ENCODE data around the gene CRBN. TPM values are rescaled to one million over a fixed set of nuclear protein-coding genes. Genes with fewer than 3 reads are reported as not detected.

The CRBN gene
- total RNA-seq, 2 experiments from 2014 or later = 144 to 148 TPM

- ATAC-seq (ENCODE audit: poor library complexity) (no peak), DNase-seq (no peak)
- Histone ChIP-seq H3K27ac (ENCODE audit: low read depth in 1 of 2, low read length in 2 of 2) (no peak overlapping the region), H3K4me1 (ENCODE audit: insufficient read depth, low read length) (peaks cover 9% of the 10 kb centered on the region), H3K9me3 (ENCODE audit: control insufficient read depth in 1 of 2, insufficient read depth in 1 of 2, low read length in 2 of 2) (no peaks in the 10 kb centered on the region), H3K36me3 (ENCODE audit: insufficient read depth, low read length) (no peaks in the 10 kb centered on the region), H3K4me3 (ENCODE audit: low read length) (no peak overlapping the region), H3K27me3 (ENCODE audit: control insufficient read depth in 1 of 2, insufficient read depth in 2 of 2, low read length in 2 of 2) (no peaks in the 10 kb centered on the region)
- intact Hi-C loops (cut with DNase I, micrococcal nuclease) = no loop called here
- ChIA-PET POLR2A (no interaction called here), CTCF (no interaction called here)
- Mint-ChIP-seq H3K4me3 (no peak overlapping the region), H3K27me3 (peaks cover 15% of the 10 kb centered on the region), H3K36me3 (ENCODE audit: low read depth) (no peaks in the 10 kb centered on the region), H3K27ac (no peak overlapping the region), H3K9me3 (no peaks in the 10 kb centered on the region), H3K4me1 (ENCODE audit: low read depth) (peaks cover 16% of the 10 kb centered on the region)
- TF ChIP-seq CTCF (IDR thresholded peaks at IDR 0.05) = no peak
These were observed 72.3 kb downstream of the CRBN start for GRCh38 chr3:3107181-3107580.

GRCh38 chr3:3105815-3106214 lies 73.7 kb downstream of the CRBN start:
- Mint-ChIP-seq H3K27ac (no peak overlapping the region), H3K9me3 (no peaks in the 10 kb centered on the region), H3K36me3 (ENCODE audit: low read depth) (no peaks in the 10 kb centered on the region), H3K4me1 (ENCODE audit: low read depth) (peaks cover 16% of the 10 kb centered on the region), H3K27me3 (peaks cover 15% of the 10 kb centered on the region), H3K4me3 (no peak overlapping the region)
- Histone ChIP-seq H3K36me3 (ENCODE audit: insufficient read depth, low read length) (no peaks in the 10 kb centered on the region), H3K27ac (ENCODE audit: low read depth in 1 of 2, low read length in 2 of 2) (no peak overlapping the region), H3K9me3 (ENCODE audit: control insufficient read depth in 1 of 2, insufficient read depth in 1 of 2, low read length in 2 of 2) (no peaks in the 10 kb centered on the region), H3K4me1 (ENCODE audit: insufficient read depth, low read length) (peaks cover 8% of the 10 kb centered on the region), H3K4me3 (ENCODE audit: low read length) (no peak overlapping the region), H3K27me3 (ENCODE audit: control insufficient read depth in 1 of 2, insufficient read depth in 2 of 2, low read length in 2 of 2) (no peaks in the 10 kb centered on the region)
- ATAC-seq (ENCODE audit: poor library complexity) = no peak
- ChIA-PET POLR2A (no interaction called here), CTCF (no interaction called here)
- no peak for DNase-seq
- intact Hi-C loops (cut with DNase I, micrococcal nuclease) = no loop called here
- TF ChIP-seq CTCF (IDR thresholded peaks at IDR 0.05) = no peak

- no peaks in the 10 kb centered on the region for H3K9me3 ChIP-seq (ENCODE audit: control insufficient read depth in 1 of 2, insufficient read depth in 1 of 2, low read length in 2 of 2)
- TF ChIP-seq CTCF (IDR thresholded peaks at IDR 0.05) = no peak
- CTCF ChIA-PET = no interaction called here
- H3K36me3 ChIP-seq (ENCODE audit: insufficient read depth, low read length) = no peaks in the 10 kb centered on the region
- Mint-ChIP-seq H3K9me3 (no peaks in the 10 kb centered on the region), H3K4me1 (ENCODE audit: low read depth) (peaks cover 11% of the 10 kb centered on the region), H3K27me3 (peaks cover 15% of the 10 kb centered on the region), H3K36me3 (ENCODE audit: low read depth) (no peaks in the 10 kb centered on the region), H3K4me3 (no peak overlapping the region), H3K27ac (no peak overlapping the region)
- ATAC-seq (ENCODE audit: poor library complexity) (no peak), DNase-seq (no peak)
- POLR2A ChIA-PET = no interaction called here
- H3K27me3 ChIP-seq (ENCODE audit: control insufficient read depth in 1 of 2, insufficient read depth in 2 of 2, low read length in 2 of 2) = no peaks in the 10 kb centered on the region
- H3K4me1 ChIP-seq (ENCODE audit: insufficient read depth, low read length) = peaks cover 3% of the 10 kb centered on the region
- H3K4me3 ChIP-seq (ENCODE audit: low read length) = no peak overlapping the region
- no peak overlapping the region for H3K27ac ChIP-seq (ENCODE audit: low read depth in 1 of 2, low read length in 2 of 2)
- intact Hi-C loops (cut with DNase I, micrococcal nuclease) = no loop called here
These were observed 74.2 kb downstream of the CRBN start for GRCh38 chr3:3105246-3105645.
